Bronchial epithelial cell (primary cell): ENCODE results near the gene SAXO2. TPM values are rescaled to one million over a fixed set of nuclear protein-coding genes. Genes with fewer than 3 reads are reported as not detected.
"Not testable (repeated sequence)": the region's sequence is repeated elsewhere in the genome, so short reads cannot be mapped to it uniquely, and the experiment has no call there.

ENCODE experiments used
- DNase-seq: peaks from one replicate; pipeline ENCODE4 v3.0.0-alpha.2; 2010; ENCODE audit warnings: low read depth
- FAIRE-seq: peaks from 2 replicates; lab custom pipeline; 2011; peaks lifted over from hg19 to GRCh38; lab: Jason Lieb, UNC
- H3K27me3 ChIP-seq: 2 replicates; pipeline ENCODE4 v1.5.1; 2011; ENCODE audit warnings: low read length; ENCODE audit not compliant: control insufficient read depth, insufficient read depth
- H3K36me3 ChIP-seq: 2 replicates; pipeline ENCODE4 v1.5.1; 2011; ENCODE audit warnings: low read length; ENCODE audit not compliant: control insufficient read depth, insufficient read depth
- H3K4me3 ChIP-seq: 2 replicates; pipeline ENCODE4 v1.5.1; 2011; ENCODE audit warnings: mild to moderate bottlenecking, low read depth, low read length, control low read depth
- CTCF ChIP-seq: IDR thresholded peaks from 2 replicates; pipeline ENCODE4 v1.5.1; 2011; ENCODE audit warnings: mild to moderate bottlenecking, moderate library complexity, low read length, control low read depth, inconsistent platforms; ENCODE audit not compliant: insufficient read depth, severe bottlenecking
- total RNA-seq: library from RNA; depleted of rRNA; stranded (reverse); fragments of >200 nt; gene quantifications from 2 replicates; pipeline ENCODE4 v1.2.1, GENCODE V29; 2014

SAXO2 gene
- total RNA-seq, 1 donor from 2014 or later: 0.26 TPM

GRCh38 chr15:82307714-82308081 lies 45.1 kb downstream of the SAXO2 start:
- Histone ChIP-seq H3K27me3 (no peaks in the 10 kb centered on the region), H3K4me3 (no peak overlapping the region), H3K36me3 (no peaks in the 10 kb centered on the region)
- TF ChIP-seq CTCF: no peak
- FAIRE-seq (peak; percentile 52), DNase-seq (no peak)

DNA sequence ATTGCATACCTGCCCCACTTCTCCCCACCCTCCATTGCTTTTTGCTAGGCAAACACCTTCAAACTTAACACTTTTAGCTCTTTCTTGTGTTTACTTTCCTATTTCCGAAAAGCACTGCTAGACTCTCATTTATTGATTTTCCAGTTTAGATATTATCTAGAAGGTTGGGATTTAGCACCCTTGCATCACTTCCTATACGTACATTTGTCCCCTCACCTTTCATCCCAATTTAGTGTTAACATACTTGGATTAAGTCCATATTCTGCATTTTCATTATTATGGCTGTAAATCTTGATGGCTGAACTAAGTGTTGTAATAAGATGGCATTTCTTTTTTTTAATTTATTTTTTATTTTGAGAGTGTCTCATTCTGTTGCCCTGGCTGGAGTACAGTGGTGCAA lies 47.2 kb downstream of the SAXO2 start:
- Histone ChIP-seq H3K4me3 (no peak overlapping the region), H3K27me3 (no peaks in the 10 kb centered on the region), H3K36me3 (no peaks in the 10 kb centered on the region)
- no peak for FAIRE-seq
- DNase-seq: no peak
- no peak for TF ChIP-seq CTCF

DNA sequence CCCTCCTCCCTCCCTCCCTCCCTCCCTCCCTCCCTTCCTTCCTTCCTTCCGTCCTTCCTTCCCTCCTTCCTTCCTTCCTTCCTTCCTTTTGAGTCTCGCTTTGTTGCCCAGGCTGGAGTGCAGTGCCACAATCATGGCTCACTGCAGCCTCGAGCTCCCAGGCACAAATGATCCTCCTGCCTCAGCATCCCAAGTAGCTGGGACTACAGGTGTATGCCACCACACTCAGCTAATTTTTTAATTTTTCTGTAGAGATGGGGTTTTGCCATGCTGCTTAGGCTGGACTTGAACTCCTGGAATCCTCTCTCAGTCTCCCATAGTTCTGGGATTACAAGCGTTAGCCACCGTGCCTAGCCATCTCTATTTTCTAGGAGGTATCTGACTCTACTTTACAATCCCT lies 48.7 kb downstream of the SAXO2 start:
- not testable (repeated sequence) for FAIRE-seq, H3K36me3 ChIP-seq, DNase-seq, H3K27me3 ChIP-seq, H3K4me3 ChIP-seq

DNA sequence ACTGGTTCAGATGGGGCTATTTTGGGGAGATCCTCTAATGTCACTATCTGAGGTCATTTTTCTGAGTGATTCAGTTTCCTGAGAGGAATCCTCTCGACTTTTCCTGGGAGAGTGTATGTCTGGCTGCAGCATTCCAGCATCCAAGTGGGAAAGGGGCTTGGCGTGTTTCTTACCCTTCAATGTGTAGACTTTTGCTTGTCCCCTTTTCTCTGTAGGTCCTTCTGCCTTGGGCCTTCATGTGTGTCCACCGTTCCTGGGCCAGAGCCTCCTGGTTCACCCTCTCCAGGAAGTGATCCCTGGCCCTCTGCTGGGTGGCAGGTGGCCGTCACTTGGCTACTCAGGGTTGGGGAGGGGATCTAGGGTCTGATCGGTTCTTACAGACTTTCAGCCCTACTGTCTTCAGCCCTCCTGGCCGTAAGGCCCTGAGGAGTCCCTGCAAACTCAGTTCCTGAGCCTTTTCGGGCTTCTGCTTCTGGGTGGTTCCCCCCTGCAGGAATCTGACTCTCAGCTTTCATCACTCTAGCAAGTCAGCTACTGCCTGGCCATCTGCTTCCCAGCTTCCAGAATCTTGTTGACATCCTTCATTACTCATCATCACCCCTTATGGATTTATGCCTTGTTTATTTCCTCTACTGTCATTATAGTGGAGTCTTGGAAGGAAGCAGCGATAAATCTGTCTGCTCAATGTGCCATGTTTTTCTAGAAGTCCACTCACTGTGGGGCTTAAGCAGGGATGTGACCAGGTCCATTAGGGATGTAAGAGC lies 50.1 kb downstream of the SAXO2 start:
- FAIRE-seq: no peak
- no peak for TF ChIP-seq CTCF
- Histone ChIP-seq H3K27me3 (no peaks in the 10 kb centered on the region), H3K36me3 (no peaks in the 10 kb centered on the region), H3K4me3 (no peak overlapping the region)
- peak; percentile 2 for DNase-seq

DNA sequence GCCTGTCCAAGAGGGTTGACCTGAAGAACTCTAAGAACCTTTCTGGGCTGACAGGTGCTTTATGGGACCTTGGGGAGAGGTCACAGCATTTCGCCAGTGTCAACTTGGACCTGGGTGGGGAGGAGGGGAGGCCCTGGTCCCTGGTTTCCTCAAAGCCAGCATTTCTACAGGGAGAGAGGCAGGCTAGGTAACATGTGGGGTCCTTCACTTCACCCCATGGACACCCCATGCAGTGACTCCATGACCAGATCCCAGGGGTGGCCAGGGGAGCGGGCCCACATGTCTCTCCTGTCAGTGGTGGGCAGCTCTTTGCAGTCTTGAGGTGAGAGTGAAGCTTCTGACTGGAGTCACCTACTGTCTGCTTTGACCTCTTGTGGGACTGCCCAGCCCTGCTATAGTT lies 50.8 kb downstream of the SAXO2 start:
- Histone ChIP-seq H3K27me3 (no peaks in the 10 kb centered on the region), H3K4me3 (no peak overlapping the region), H3K36me3 (no peaks in the 10 kb centered on the region)
- FAIRE-seq: no peak
- no peak for DNase-seq
- no peak for TF ChIP-seq CTCF

- not testable (repeated sequence) for H3K27me3 ChIP-seq, H3K36me3 ChIP-seq, FAIRE-seq, H3K4me3 ChIP-seq, DNase-seq
Measured at GRCh38 chr15:82313951-82314768, 51.5 kb downstream of the SAXO2 start.
